ENCODE measurements around the gene NAALADL2. TPM values are rescaled to one million over a fixed set of nuclear protein-coding genes. Genes with fewer than 3 reads are reported as not detected.

NAALADL2 gene
- total and polyA plus RNA-seq, 2 donors (not counting 3 experiments of a cell fraction or from before 2014, with no cell fraction given), result 1.1 to 4.0 TPM

DNA sequence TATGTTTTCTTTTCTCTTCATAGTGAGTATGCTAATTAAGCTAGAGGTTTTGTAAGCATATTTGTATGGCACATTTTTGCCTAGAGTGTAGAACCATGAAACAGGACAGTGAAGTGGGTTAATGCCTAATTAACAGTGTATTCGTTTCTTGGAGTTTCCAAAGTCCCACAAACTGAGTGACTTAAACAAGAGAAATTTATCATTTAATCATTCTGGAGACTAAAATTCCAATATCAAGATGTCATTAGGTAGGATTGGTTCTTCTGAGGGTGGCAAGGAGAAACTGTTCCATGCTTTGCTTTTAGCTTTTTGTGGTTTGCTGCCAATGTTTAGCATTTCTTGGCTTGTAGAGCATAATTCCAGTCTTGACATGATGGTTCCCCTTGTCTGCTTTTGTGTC is 734.2 kb downstream of the NAALADL2 start:
- Histone ChIP-seq H3K9me1 (replicated peaks; ENCODE audit: control insufficient read depth, extremely low read depth, insufficient read depth, low read length) (no peaks in the 10 kb centered on the region), H3K4me3 (replicated peaks in 1 of 3; ENCODE audit: insufficient read depth in 1 of 3, low read depth in 1 of 3, low read length in 3 of 3) (no peak overlapping the region), H3K27me3 (ENCODE audit: control insufficient read depth in 2 of 2, insufficient read depth in 2 of 2, low read length in 2 of 2) (no peaks in the 10 kb centered on the region), H3K4me2 (ENCODE audit: insufficient read depth, low read length) (no peak overlapping the region), H3K79me2 (ENCODE audit: control insufficient read depth, insufficient read depth, low read length) (no peaks in the 10 kb centered on the region), H3K27ac (ENCODE audit: insufficient read depth, low read depth, low read length) (no peak overlapping the region), H3K36me3 (ENCODE audit: control insufficient read depth in 2 of 2, extremely low read depth in 1 of 2, insufficient read depth in 2 of 2, low read length in 2 of 2) (no peaks in the 10 kb centered on the region), H3K4me1 (ENCODE audit: control insufficient read depth, extremely low read depth, insufficient read depth, low read length) (no peaks in the 10 kb centered on the region), H4K20me1 (replicated peaks; ENCODE audit: control insufficient read depth, extremely low read depth, insufficient read depth, low read length) (no peaks in the 10 kb centered on the region), H3K9ac (replicated peaks; ENCODE audit: extremely low read depth, insufficient read depth, low read length) (no peak overlapping the region), H2AFZ (ENCODE audit: low read depth, low read length) (no peak overlapping the region), H3K9me3 (replicated peaks; ENCODE audit: control insufficient read depth, insufficient read depth, low read length) (no peaks in the 10 kb centered on the region)
- ChIA-PET CTCF (no interaction called here), POLR2A (no interaction called here)
- DNase-seq (ENCODE audit: low read depth, low spot score) (no peak), FAIRE-seq (no peak)
- intact Hi-C loops (cut with micrococcal nuclease) (no loop called here), dilution Hi-C loops (cut with MboI; ENCODE audit: extremely low pct_ligation_motif_present, low sequenced_read_pairs) (no loop called here)
- BruUV-seq (replicated peaks), result no TSS peak
- TF ChIP-seq EZH2 (IDR thresholded peaks at IDR 0.05; ENCODE audit: borderline replicate concordance, low read depth, low read length, severe bottlenecking), result no peak
- TF ChIP-seq FOS (IDR thresholded peaks at IDR 0.05; ENCODE audit: borderline replicate concordance, insufficient read depth, low read length), result no peak
- no peak for TF ChIP-seq MYC (IDR thresholded peaks at IDR 0.05; ENCODE audit: low read depth, low read length)
- TF ChIP-seq CTCF (IDR thresholded peaks at IDR 0.05; ENCODE audit: extremely low read depth in 1 of 2, insufficient read depth in 1 of 2, low read depth in 1 of 2, low read length in 2 of 2), result no peak
- TF ChIP-seq POLR2A (IDR thresholded peaks at IDR 0.05; ENCODE audit: low read depth, low read length), result no peak
- TF ChIP-seq JUN (IDR thresholded peaks at IDR 0.05; ENCODE audit: borderline replicate concordance, insufficient read depth, insufficient read length, low read depth), result no peak
- TF ChIP-seq GATA2 (IDR thresholded peaks at IDR 0.05; ENCODE audit: insufficient read depth, insufficient read length, low read depth, low read length), result no peak
- no peak for TF ChIP-seq POLR2AphosphoS5 (IDR thresholded peaks at IDR 0.05; ENCODE audit: insufficient read depth, low read depth, low read length)
- TF ChIP-seq MAX (IDR thresholded peaks at IDR 0.05; ENCODE audit: insufficient read depth, insufficient read length), result no peak

All from endothelial cell of umbilical vein (primary cell).